Neural cell (in vitro differentiated cells): ENCODE measurements around the gene TPGS1. TPM values are rescaled to one million over a fixed set of nuclear protein-coding genes. Genes with fewer than 3 reads are reported as not detected.

ENCODE experiments used
- H2AFZ ChIP-seq: fragments of 200-600, 300-800 bp; sonication (generic), shearing (Covaris generic); 2 replicates; pipeline ENCODE4 v1.6.0; 2014; ENCODE audit warnings: low read depth, mild to moderate bottlenecking, antibody characterized with exemption, low read length, moderate library complexity
- H3F3A ChIP-seq: fragments of 200-600 bp; shearing (Covaris generic); 2 replicates; pipeline ENCODE4 v1.6.1; 2016; ENCODE audit warnings: mild to moderate bottlenecking, moderate library complexity, mixed read lengths, antibody characterized with exemption, low read length; ENCODE audit not compliant: insufficient read depth, poor library complexity, severe bottlenecking
- H3K27ac ChIP-seq: fragments of 200-600, 300-800 bp; sonication (generic), shearing (Covaris generic); 2 replicates; pipeline ENCODE4 v1.5.1; 2014; ENCODE audit warnings: mild to moderate bottlenecking, low read length, moderate library complexity
- H3K27me3 ChIP-seq: fragments of 300-800, 200-600 bp; sonication (generic), shearing (Covaris generic); 2 replicates; pipeline ENCODE4 v1.6.0; 2014; ENCODE audit warnings: mild to moderate bottlenecking, low read depth, low read length, moderate library complexity; ENCODE audit not compliant: insufficient read depth
- H3K36me3 ChIP-seq: fragments of 300-800, 200-600 bp; sonication (generic), shearing (Covaris generic); 2 replicates; pipeline ENCODE4 v1.5.1; 2014; ENCODE audit warnings: mild to moderate bottlenecking, antibody characterized with exemption, low read length, moderate library complexity; ENCODE audit not compliant: insufficient read depth
- H3K4me2 ChIP-seq: fragments of 300-800, 200-600 bp; sonication (generic), shearing (Covaris generic); 2 replicates; pipeline ENCODE4 v1.6.0; 2014; ENCODE audit warnings: mild to moderate bottlenecking, low read length
- H3K4me3 ChIP-seq: fragments of 300-800, 200-600 bp; sonication (generic), shearing (Covaris generic); 2 replicates; pipeline ENCODE4 v1.5.1; 2014; ENCODE audit warnings: mild to moderate bottlenecking, low read length, moderate library complexity
- H3K79me2 ChIP-seq: fragments of 200-600 bp; shearing (Covaris generic); replicated peaks from 2 replicates; pipeline ENCODE4 v1.6.0; 2014; ENCODE audit warnings: mild to moderate bottlenecking, low read length, moderate library complexity; ENCODE audit not compliant: insufficient read depth
- H3K9ac ChIP-seq: fragments of 300-800, 200-600 bp; sonication (generic), shearing (Covaris generic); 2 replicates; pipeline ENCODE4 v1.6.1; 2016; ENCODE audit warnings: mild to moderate bottlenecking, low read length, mixed read lengths
- H3K9me2 ChIP-seq: fragments of 200-600 bp; shearing (Covaris generic); 2 replicates; pipeline ENCODE4 v1.6.1; 2016; ENCODE audit warnings: mild to moderate bottlenecking, low read length, mixed read lengths; ENCODE audit not compliant: insufficient read depth
- H3K9me3 ChIP-seq: fragments of 200-600, 300-800 bp; sonication (generic), shearing (Covaris generic); 2 replicates; pipeline ENCODE4 v1.6.1; 2016; ENCODE audit warnings: mild to moderate bottlenecking, mixed run types, low read length, moderate library complexity, mixed read lengths
- H4K20me1 ChIP-seq: fragments of 200-600 bp; shearing (Covaris generic); 2 replicates; pipeline ENCODE4 v1.6.1; 2016; ENCODE audit warnings: mild to moderate bottlenecking, mixed run types; ENCODE audit not compliant: insufficient read depth
- CTCF ChIP-seq: fragments of 450-650 bp; IDR thresholded peaks from 2 replicates; pipeline ENCODE4 v1.5.1; 2014; ENCODE audit warnings: antibody characterized with exemption, mild to moderate bottlenecking, moderate library complexity; ENCODE audit not compliant: poor library complexity, severe bottlenecking
- EP300 ChIP-seq: fragments of 450-650 bp; conservative IDR thresholded peaks from 2 replicates; pipeline ENCODE4 v1.6.1; 2014; ENCODE audit warnings: antibody characterized with exemption, mild to moderate bottlenecking, moderate library complexity; ENCODE audit not compliant: poor library complexity, severe bottlenecking
- EZH2 ChIP-seq: fragments of 200-600, 300-800 bp; shearing (Covaris generic), sonication (generic); IDR thresholded peaks from 2 replicates; pipeline ENCODE4 v1.6.1; 2014; ENCODE audit warnings: antibody characterized with exemption, low read length, borderline replicate concordance, mild to moderate bottlenecking; ENCODE audit not compliant: insufficient read depth, poor library complexity, severe bottlenecking
- MXI1 ChIP-seq: fragments of 450-650 bp; conservative IDR thresholded peaks from 2 replicates; pipeline ENCODE4 v1.6.1; 2014; ENCODE audit warnings: antibody characterized with exemption, mild to moderate bottlenecking; ENCODE audit not compliant: poor library complexity, severe bottlenecking
- POLR2AphosphoS5 ChIP-seq: IDR thresholded peaks from 2 replicates; pipeline ENCODE4 v1.6.1; 2012
- RAD21 ChIP-seq: fragments of 450-650 bp; conservative IDR thresholded peaks from 2 replicates; pipeline ENCODE4 v1.6.1; 2014; ENCODE audit warnings: antibody characterized with exemption, mild to moderate bottlenecking, moderate library complexity
- REST ChIP-seq: IDR thresholded peaks from 2 replicates; pipeline ENCODE4 v1.6.1; 2012; ENCODE audit warnings: borderline replicate concordance
- SMC3 ChIP-seq: fragments of 450-650 bp; conservative IDR thresholded peaks from 2 replicates; pipeline ENCODE4 v1.6.1; 2014; ENCODE audit warnings: antibody characterized with exemption, mild to moderate bottlenecking, moderate library complexity; ENCODE audit not compliant: poor library complexity
- TAF1 ChIP-seq: IDR thresholded peaks from 2 replicates; pipeline ENCODE4 v1.6.1; 2012; ENCODE audit warnings: low read depth
- polyA plus RNA-seq: library from polyadenylated mRNA; depleted of rRNA; stranded (reverse); fragments of >200 nt; gene quantifications from 2 replicates; pipeline ENCODE4 v1.2.3, GENCODE V29; 2014

Gene TPGS1
- polyA plus RNA-seq, 1 donor from 2014 or later: 79.6 TPM

DNA sequence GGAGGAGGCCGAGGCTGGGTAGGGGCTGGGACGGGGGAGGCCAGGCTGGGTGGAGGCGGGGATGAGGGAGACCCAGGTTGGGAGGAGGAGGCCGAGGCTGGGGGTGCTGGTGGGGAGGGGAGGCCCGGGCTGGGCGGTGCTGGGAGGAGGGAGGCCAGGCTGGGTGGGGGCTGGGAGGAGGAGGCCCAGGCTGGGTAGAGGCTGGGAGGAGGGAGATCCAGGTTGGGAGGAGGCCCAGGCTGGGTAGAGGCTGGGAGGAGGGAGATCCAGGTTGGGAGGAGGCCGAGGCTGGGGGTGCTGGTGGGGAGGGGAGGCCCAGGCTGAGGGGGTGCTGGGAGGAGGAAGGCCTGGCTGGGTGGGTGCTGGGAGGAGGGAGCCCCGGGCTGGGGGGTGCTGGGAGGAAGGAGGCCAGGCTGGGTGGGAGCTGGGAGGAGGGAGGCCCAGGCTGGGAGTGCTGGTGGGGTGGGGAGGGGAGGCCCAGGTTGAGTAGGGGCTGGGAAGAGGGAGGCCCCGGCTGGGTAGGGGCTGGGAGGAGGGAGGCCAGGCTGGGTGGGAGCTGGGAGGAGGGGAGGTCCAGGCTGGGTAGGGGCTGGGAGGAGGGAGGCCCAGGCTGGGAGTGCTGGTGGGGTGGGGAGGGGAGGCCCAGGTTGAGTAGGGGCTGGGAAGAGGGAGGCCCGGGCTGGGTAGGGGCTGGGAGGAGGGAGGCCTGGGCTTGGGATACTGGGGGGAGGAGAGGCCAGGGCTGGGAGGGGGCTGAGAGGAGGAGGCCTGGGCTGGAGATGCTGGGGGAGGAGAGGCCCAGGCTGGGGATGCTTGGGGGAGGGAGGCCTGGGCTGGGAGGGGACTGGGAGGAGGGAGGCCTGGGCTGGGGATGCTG is 10.7 kb downstream of the TPGS1 start:
- Histone ChIP-seq H3K27ac (no peak overlapping the region), H4K20me1 (no peaks in the 10 kb centered on the region), H3K27me3 (no peaks in the 10 kb centered on the region), H3K79me2 (no peaks in the 10 kb centered on the region), H3K4me2 (no peak overlapping the region), H3K4me3 (no peak overlapping the region), H2AFZ (no peak overlapping the region), H3K9me3 (no peaks in the 10 kb centered on the region), H3K36me3 (no peaks in the 10 kb centered on the region), H3F3A (no peaks in the 10 kb centered on the region), H3K9ac (no peak overlapping the region), H3K9me2 (no peaks in the 10 kb centered on the region)
- TF ChIP-seq SMC3 (no peak), RAD21 (no peak), REST (no peak), EP300 (no peak)

GRCh38 chr19:518598-519231 is 11.4 kb downstream of the TPGS1 start:
- Histone ChIP-seq H3K9ac (no peak overlapping the region), H3F3A (no peaks in the 10 kb centered on the region), H3K27ac (no peak overlapping the region), H4K20me1 (no peaks in the 10 kb centered on the region), H3K79me2 (no peaks in the 10 kb centered on the region), H3K4me2 (no peak overlapping the region), H3K4me3 (no peak overlapping the region), H3K27me3 (no peaks in the 10 kb centered on the region), H2AFZ (no peak overlapping the region), H3K9me2 (no peaks in the 10 kb centered on the region), H3K36me3 (no peaks in the 10 kb centered on the region), H3K9me3 (no peaks in the 10 kb centered on the region)
- TF ChIP-seq CTCF (no peak), MXI1 (no peak), EZH2 (no peak), EP300 (no peak), RAD21 (no peak), SMC3 (no peak), POLR2AphosphoS5 (no peak), TAF1 (no peak)
